Dermis microvascular lymphatic vessel endothelial cell (primary cell): ENCODE results near the gene IRS2. TPM values are rescaled to one million over a fixed set of nuclear protein-coding genes. Genes with fewer than 3 reads are reported as not detected.
"Not testable (repeated sequence)": the region's sequence is repeated elsewhere in the genome, so short reads cannot be mapped to it uniquely, and the experiment has no call there.

Source experiments
- DNase-seq, 2 donors: peaks; one replicate each; pipeline versions ENCODE4 v3.0.0 to v3.0.0-alpha.2; 2010; ENCODE audit warnings: low read depth in 2 of 2
- total RNA-seq: library from RNA; depleted of rRNA; stranded (reverse); fragments of >200 nt; gene quantifications from 2 replicates; pipeline ENCODE4 v1.2.1, GENCODE V29; 2014

The IRS2 gene
- total RNA-seq, 1 donor from 2014 or later, result 0.39 TPM

GRCh38 chr13:109733550-109733949, 52.8 kb downstream of the IRS2 start:
- no peak for DNase-seq

- DNase-seq, result not testable (repeated sequence)
These were observed 53.8 kb downstream of the IRS2 start for GRCh38 chr13:109732470-109733170.

- DNase-seq, result no peak
These were observed 55.5 kb downstream of the IRS2 start for GRCh38 chr13:109730812-109731335.

- DNase-seq, result no peak
These were observed 57.3 kb downstream of the IRS2 start for GRCh38 chr13:109728791-109729731.

- no peak for DNase-seq
These were observed 58.3 kb downstream of the IRS2 start for GRCh38 chr13:109728061-109728460.

- no peak for DNase-seq
These were observed 59.1 kb downstream of the IRS2 start for GRCh38 chr13:109727251-109727650.

- no peak for DNase-seq
These were observed 60.3 kb downstream of the IRS2 start for GRCh38 chr13:109725995-109726637.

- DNase-seq, result no peak
These were observed 61.1 kb downstream of the IRS2 start for GRCh38 chr13:109725297-109725696.

GRCh38 chr13:109724603-109725002, 61.8 kb downstream of the IRS2 start:
- no peak for DNase-seq

- no peak for DNase-seq
These were observed 63.3 kb downstream of the IRS2 start for GRCh38 chr13:109723046-109723445.

- DNase-seq, result no peak
These were observed 64.3 kb downstream of the IRS2 start for GRCh38 chr13:109722068-109722467.

GRCh38 chr13:109720758-109721184, 65.6 kb downstream of the IRS2 start:
- DNase-seq, result no peak

- DNase-seq, result no peak
These were observed 66.3 kb downstream of the IRS2 start for GRCh38 chr13:109719962-109720646.

- no peak for DNase-seq
These were observed 67.7 kb downstream of the IRS2 start for GRCh38 chr13:109718726-109719125.

GRCh38 chr13:109717686-109718085, 68.7 kb downstream of the IRS2 start:
- DNase-seq, result no peak

GRCh38 chr13:109715902-109716301, 70.5 kb downstream of the IRS2 start:
- DNase-seq, result no peak

- no peak for DNase-seq
These were observed 72.7 kb downstream of the IRS2 start for GRCh38 chr13:109713681-109714080.

- no peak for DNase-seq
These were observed 74.2 kb downstream of the IRS2 start for GRCh38 chr13:109712124-109712722.

- no peak for DNase-seq
These were observed 78.4 kb downstream of the IRS2 start for GRCh38 chr13:109707742-109708617.
